GM12878 (cell line): ENCODE data around the gene TNNT2. TPM values are rescaled to one million over a fixed set of nuclear protein-coding genes. Genes with fewer than 3 reads are reported as not detected.

Experiments used
- ATAC-seq: fragments of 200-7000 bp; cut with Tn5 transposase; 3 replicates; pipeline ENCODE4 v1.9.1; 2020; ENCODE audit warnings: mild to moderate bottlenecking, moderate library complexity
- BruUV-seq: library from RNA; stranded (reverse); fragments of 400-500 nt; replicated peaks from 2 replicates; lab custom pipeline; 2021; lab: Mats Ljungman, UMichigan
- CTCF ChIA-PET: fragments of 300-600 bp; sonication (Branson Sonifier 250); formaldehyde crosslinking; extraction: SDS; loops from one replicate; lab custom pipeline; 2021; ENCODE audit warnings: inconsistent platforms; lab: Yijun Ruan, JAX
- POLR2A ChIA-PET: fragments of 350-600 bp; formaldehyde crosslinking; extraction: SDS; loops from one replicate; lab custom pipeline; 2021; ENCODE audit warnings: inconsistent platforms; lab: Charles Lee
- RAD21 ChIA-PET: fragments of 300-600 bp; sonication (Branson Sonifier 250); formaldehyde crosslinking; loops from one replicate; lab custom pipeline; 2023; ENCODE audit warnings: antibody characterized with exemption; ENCODE audit not compliant: unreplicated experiment; lab: Charles Lee
- SMC1A ChIA-PET: fragments of 300-600 bp; sonication (Branson Sonifier 250); formaldehyde crosslinking; loops from one replicate; lab custom pipeline; 2023; ENCODE audit not compliant: unreplicated experiment, uncharacterized antibody; lab: Charles Lee
- DNase-seq: peaks from one replicate; pipeline ENCODE4 v3.0.0-alpha.2; 2011; ENCODE audit warnings: low read depth, low spot score
- FAIRE-seq: peaks from 3 replicates; lab custom pipeline; 2011; peaks lifted over from hg19 to GRCh38; lab: Jason Lieb, UNC
- H2AFZ ChIP-seq: 2 replicates; pipeline ENCODE4 v1.6.0; 2011; ENCODE audit warnings: low read depth, low read length, control low read depth; ENCODE audit not compliant: control insufficient read depth
- H3K27ac ChIP-seq: 2 replicates; pipeline ENCODE4 v1.5.1; 2011; ENCODE audit warnings: control low read depth; ENCODE audit not compliant: control insufficient read depth, insufficient read depth
- H3K27me3 ChIP-seq, 2 experiments: replicated peaks in 1 of 2; 2 replicates each; pipeline versions ENCODE4 v1.6.0 to v1.6.1; 2011; ENCODE audit warnings: low read length in 1 of 2; ENCODE audit not compliant: control insufficient read depth in 2 of 2, insufficient read depth in 2 of 2
- H3K36me3 ChIP-seq, 2 experiments: 2 replicates each; pipeline ENCODE4 v1.5.1; 2011; ENCODE audit warnings: low read length in 1 of 2; ENCODE audit not compliant: control insufficient read depth in 2 of 2, insufficient read depth in 2 of 2
- H3K4me1 ChIP-seq: 2 replicates; pipeline ENCODE4 v1.6.1; 2011; ENCODE audit warnings: mild to moderate bottlenecking, low read length, moderate library complexity, mixed read lengths; ENCODE audit not compliant: control insufficient read depth, insufficient read depth
- H3K4me2 ChIP-seq: 2 replicates; pipeline ENCODE4 v1.6.0; 2011; ENCODE audit warnings: control low read depth; ENCODE audit not compliant: control insufficient read depth, insufficient read depth
- H3K4me3 ChIP-seq: fragments of 200-600 bp; sonication (generic); 2 replicates; pipeline ENCODE4 v1.5.1; 2016
- H3K79me2 ChIP-seq: 2 replicates; pipeline ENCODE4 v1.6.0; 2011; ENCODE audit warnings: low read length; ENCODE audit not compliant: control insufficient read depth, insufficient read depth
- H3K9ac ChIP-seq: 2 replicates; pipeline ENCODE4 v1.8.0; 2011; ENCODE audit warnings: low read length, control low read depth, mixed read lengths; ENCODE audit not compliant: control insufficient read depth, insufficient read depth
- H3K9me3 ChIP-seq: replicated peaks from 3 replicates; pipeline ENCODE4 v1.5.1; 2011; ENCODE audit warnings: mild to moderate bottlenecking, low read length; ENCODE audit not compliant: control insufficient read depth, insufficient read depth
- H4K20me1 ChIP-seq: 2 replicates; pipeline ENCODE4 v1.6.0; 2011; ENCODE audit not compliant: control insufficient read depth, insufficient read depth
- ASH2L ChIP-seq: fragments of 300-600, 200-600 bp; sonication (generic); IDR thresholded peaks from 2 replicates; pipeline ENCODE4 v1.6.1; 2017; ENCODE audit warnings: low read depth, mild to moderate bottlenecking, borderline replicate concordance
- CHD1 ChIP-seq: IDR thresholded peaks from 2 replicates; pipeline ENCODE4 v1.6.1; 2012; ENCODE audit warnings: low read depth, low read length, improper control_type of control experiment
- DPF2 ChIP-seq: fragments of 450-650 bp; IDR thresholded peaks from 2 replicates; pipeline ENCODE4 v1.6.1; 2017; ENCODE audit warnings: mild to moderate bottlenecking
- IKZF2 ChIP-seq, 2 experiments: fragments of 450-650 bp; IDR thresholded peaks; 2 replicates each; pipeline ENCODE4 v1.6.1; 2017; ENCODE audit warnings: mild to moderate bottlenecking in 2 of 2, moderate library complexity in 2 of 2
- MEF2B ChIP-seq: fragments of 450-650 bp; IDR thresholded peaks from 2 replicates; pipeline ENCODE4 v1.6.1; 2018; ENCODE audit warnings: mild to moderate bottlenecking, moderate library complexity; ENCODE audit not compliant: partially characterized antibody, poor library complexity, severe bottlenecking
- SP1 ChIP-seq: IDR thresholded peaks from one replicate; pipeline ENCODE4 v1.6.1; 2011; ENCODE audit warnings: low read depth, low read length
- ZSCAN29 ChIP-seq: fragments of 450-650 bp; IDR thresholded peaks from 2 replicates; pipeline ENCODE4 v1.6.1; 2017; ENCODE audit warnings: mild to moderate bottlenecking, moderate library complexity
- WGBS: methylation state at CpG from one replicate; pipeline ENCODE4 v1.1.6; 2016; ENCODE audit warnings: low lambda C conversion rate; ENCODE audit not compliant: insufficient replicate concordance, insufficient coverage; ENCODE audit errors: missing lambda C conversion rate; 5-methylcytosine and 5-hydroxymethylcytosine counted together
- in situ Hi-C: fragments of 300-500 bp; cut with MboI; formaldehyde crosslinking; loops from 9 replicates; pipeline ENCODE4 v1.14.3; 2018; ENCODE audit warnings: mixed read lengths
- intact Hi-C: fragments of 100-400 bp; cut with micrococcal nuclease; formaldehyde crosslinking; loops from one replicate; pipeline ENCODE4 v1.14.2; 2022; ENCODE audit not compliant: unreplicated experiment
- polyA plus RNA-seq, 11 experiments: library from polyadenylated mRNA; depleted of rRNA in 4 of 11; unstranded in 6 of 11; stranded (reverse) in 5 of 11; fragments of >200 nt; fragmentation: Nextera tagmentation in 4 of 11; fragmentation: Illumina TruSeq in 1 of 11; extraction: Ambion mirVana in 4 of 11; extraction: Trizol in 1 of 11; gene quantifications; 1 replicate in 1 of 11; 2 replicates in 10 of 11; pipeline versions ENCODE4 v1.2.1 to v1.2.3, GENCODE V29; 2011 to 2016; ENCODE audit warnings: inconsistent platforms in 2 of 11, missing spikeins in 2 of 11, low read depth in 1 of 11
- total RNA-seq, 4 experiments: library from RNA; depleted of rRNA in 3 of 4; stranded (reverse); fragments of >200 nt in 3 of 4; fragmentation: Illumina TruSeq in 1 of 4; extraction: Trizol in 1 of 4; gene quantifications; 2 replicates each; pipeline versions ENCODE4 v1.2.1 to v1.2.3, GENCODE V29; 2013 to 2021
- TF ChIP-seq, protein P1 (sequence below): fragments of 450-650 bp; IDR thresholded peaks from 2 replicates; pipeline ENCODE4 v1.6.1; 2017; ENCODE audit warnings: mild to moderate bottlenecking, moderate library complexity
- TF ChIP-seq, protein P2 (sequence below): fragments of 450-650 bp; formaldehyde crosslinking; IDR thresholded peaks from 2 replicates; pipeline ENCODE4 v1.5.0; 2022; ENCODE audit warnings: mild to moderate bottlenecking, missing genetic modification characterization

Gene TNNT2
- total and polyA plus RNA-seq, 10 of the 15 experiments (the other 5 are each of a cell fraction or from before 2014, with no cell fraction given): 2.2 TPM; not detected in 9

DNA sequence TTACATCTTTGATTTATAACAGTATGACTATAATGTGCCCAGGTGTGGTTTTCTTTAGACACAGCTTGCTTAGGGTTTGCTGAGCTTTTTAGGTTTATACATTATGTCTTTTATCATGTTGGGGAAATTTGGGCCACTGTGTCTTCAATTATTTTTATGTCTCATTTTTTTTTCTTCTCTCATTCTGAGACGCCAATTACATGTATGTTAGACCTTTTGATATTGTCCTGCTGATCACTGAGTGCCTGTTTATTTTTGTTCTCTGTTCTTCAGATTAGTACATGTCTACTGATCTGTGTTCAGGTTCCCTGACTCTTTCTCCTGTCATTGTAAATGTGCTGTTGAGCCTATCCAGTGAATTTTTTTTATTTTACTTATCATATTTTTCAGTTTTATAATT is 36.1 kb downstream of the TNNT2 start (continued):
- TF ChIP-seq, protein P1, sequence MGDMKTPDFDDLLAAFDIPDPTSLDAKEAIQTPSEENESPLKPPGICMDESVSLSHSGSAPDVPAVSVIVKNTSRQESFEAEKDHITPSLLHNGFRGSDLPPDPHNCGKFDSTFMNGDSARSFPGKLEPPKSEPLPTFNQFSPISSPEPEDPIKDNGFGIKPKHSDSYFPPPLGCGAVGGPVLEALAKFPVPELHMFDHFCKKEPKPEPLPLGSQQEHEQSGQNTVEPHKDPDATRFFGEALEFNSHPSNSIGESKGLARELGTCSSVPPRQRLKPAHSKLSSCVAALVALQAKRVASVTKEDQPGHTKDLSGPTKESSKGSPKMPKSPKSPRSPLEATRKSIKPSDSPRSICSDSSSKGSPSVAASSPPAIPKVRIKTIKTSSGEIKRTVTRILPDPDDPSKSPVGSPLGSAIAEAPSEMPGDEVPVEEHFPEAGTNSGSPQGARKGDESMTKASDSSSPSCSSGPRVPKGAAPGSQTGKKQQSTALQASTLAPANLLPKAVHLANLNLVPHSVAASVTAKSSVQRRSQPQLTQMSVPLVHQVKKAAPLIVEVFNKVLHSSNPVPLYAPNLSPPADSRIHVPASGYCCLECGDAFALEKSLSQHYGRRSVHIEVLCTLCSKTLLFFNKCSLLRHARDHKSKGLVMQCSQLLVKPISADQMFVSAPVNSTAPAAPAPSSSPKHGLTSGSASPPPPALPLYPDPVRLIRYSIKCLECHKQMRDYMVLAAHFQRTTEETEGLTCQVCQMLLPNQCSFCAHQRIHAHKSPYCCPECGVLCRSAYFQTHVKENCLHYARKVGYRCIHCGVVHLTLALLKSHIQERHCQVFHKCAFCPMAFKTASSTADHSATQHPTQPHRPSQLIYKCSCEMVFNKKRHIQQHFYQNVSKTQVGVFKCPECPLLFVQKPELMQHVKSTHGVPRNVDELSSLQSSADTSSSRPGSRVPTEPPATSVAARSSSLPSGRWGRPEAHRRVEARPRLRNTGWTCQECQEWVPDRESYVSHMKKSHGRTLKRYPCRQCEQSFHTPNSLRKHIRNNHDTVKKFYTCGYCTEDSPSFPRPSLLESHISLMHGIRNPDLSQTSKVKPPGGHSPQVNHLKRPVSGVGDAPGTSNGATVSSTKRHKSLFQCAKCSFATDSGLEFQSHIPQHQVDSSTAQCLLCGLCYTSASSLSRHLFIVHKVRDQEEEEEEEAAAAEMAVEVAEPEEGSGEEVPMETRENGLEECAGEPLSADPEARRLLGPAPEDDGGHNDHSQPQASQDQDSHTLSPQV: no peak

DNA sequence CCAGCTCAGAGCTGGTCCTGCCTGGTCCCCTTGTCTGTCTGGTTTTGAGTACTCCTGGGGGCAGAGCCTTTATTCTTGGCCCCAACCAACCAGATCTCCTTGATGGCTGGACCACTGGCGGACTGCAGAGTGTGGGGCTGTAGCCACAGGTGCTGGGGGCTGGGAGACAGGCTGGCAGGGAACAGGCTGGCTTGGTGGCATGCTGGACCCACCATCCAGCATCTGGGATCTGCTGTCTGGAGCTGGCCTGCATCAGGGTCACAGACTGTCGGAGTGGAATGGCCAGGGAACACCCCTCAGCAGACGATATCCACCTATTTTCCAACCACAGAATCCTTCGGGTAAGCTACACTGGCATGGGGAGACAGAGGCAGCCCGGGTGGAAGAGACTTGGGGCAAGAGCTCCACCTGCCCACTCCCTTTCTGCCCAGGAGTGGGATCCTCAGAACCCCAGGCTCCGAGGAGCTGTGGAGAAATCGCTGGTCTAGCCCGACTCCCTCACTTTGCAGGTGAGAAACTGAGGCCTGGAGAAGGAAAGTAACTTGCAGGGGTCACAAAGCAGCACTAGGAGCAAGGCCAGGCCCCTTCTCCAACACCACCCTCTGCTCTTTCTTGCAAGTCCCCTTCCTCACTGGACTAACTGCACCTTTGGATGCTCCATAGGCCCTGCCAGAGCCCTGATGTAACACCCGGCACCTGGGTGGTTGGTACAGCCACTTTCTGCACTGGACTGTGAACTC is 40.6 kb downstream of the TNNT2 start:
- SMC1A ChIA-PET: no interaction called here
- H3K9ac ChIP-seq: no peak overlapping the region
- no peaks in the 10 kb centered on the region for H3K36me3 ChIP-seq
- no peak overlapping the region for H3K4me3 ChIP-seq
- no peak overlapping the region for H3K27ac ChIP-seq
- FAIRE-seq (no peak), DNase-seq (no peak), ATAC-seq (no peak)
- CTCF ChIA-PET: interaction anchor here (0.9 kb wide), 1 partner anchor 9 kb away, joined by 3 read pairs; no protein-coding TSS in a partner anchor
- RAD21 ChIA-PET: no interaction called here
- no TSS peak for BruUV-seq
- H3K27me3 ChIP-seq: peaks cover 0 to 2% of the 10 kb centered on the region in 2 experiments; a peak in 3 of 4 replicates
- POLR2A ChIA-PET: interaction anchor here (0.6 kb wide), 1 partner anchor 232 kb away, joined by 3 read pairs; no protein-coding TSS in a partner anchor
- in situ Hi-C loops: no loop called here
- H2AFZ ChIP-seq: no peak overlapping the region
- 8% methylated on average over 9 of the region's 9 CpGs for WGBS
- no peaks in the 10 kb centered on the region for H4K20me1 ChIP-seq
- no peaks in the 10 kb centered on the region for H3K4me1 ChIP-seq
- no peaks in the 10 kb centered on the region for H3K79me2 ChIP-seq
- no peak for TF ChIP-seq ZSCAN29
- no peak for TF ChIP-seq IKZF2 (IDR thresholded peaks at IDR 0.05)
- TF ChIP-seq ASH2L: no peak
- no peak for TF ChIP-seq MEF2B
- TF ChIP-seq SP1: no peak
- TF ChIP-seq, protein P2, sequence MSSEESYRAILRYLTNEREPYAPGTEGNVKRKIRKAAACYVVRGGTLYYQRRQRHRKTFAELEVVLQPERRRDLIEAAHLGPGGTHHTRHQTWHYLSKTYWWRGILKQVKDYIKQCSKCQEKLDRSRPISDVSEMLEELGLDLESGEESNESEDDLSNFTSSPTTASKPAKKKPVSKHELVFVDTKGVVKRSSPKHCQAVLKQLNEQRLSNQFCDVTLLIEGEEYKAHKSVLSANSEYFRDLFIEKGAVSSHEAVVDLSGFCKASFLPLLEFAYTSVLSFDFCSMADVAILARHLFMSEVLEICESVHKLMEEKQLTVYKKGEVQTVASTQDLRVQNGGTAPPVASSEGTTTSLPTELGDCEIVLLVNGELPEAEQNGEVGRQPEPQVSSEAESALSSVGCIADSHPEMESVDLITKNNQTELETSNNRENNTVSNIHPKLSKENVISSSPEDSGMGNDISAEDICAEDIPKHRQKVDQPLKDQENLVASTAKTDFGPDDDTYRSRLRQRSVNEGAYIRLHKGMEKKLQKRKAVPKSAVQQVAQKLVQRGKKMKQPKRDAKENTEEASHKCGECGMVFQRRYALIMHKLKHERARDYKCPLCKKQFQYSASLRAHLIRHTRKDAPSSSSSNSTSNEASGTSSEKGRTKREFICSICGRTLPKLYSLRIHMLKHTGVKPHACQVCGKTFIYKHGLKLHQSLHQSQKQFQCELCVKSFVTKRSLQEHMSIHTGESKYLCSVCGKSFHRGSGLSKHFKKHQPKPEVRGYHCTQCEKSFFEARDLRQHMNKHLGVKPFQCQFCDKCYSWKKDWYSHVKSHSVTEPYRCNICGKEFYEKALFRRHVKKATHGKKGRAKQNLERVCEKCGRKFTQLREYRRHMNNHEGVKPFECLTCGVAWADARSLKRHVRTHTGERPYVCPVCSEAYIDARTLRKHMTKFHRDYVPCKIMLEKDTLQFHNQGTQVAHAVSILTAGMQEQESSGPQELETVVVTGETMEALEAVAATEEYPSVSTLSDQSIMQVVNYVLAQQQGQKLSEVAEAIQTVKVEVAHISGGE (CRISPR knock-in tag): no peak
- no peak for TF ChIP-seq DPF2
- no peak for TF ChIP-seq CHD1
- TF ChIP-seq, protein P1: no peak
- TF ChIP-seq, all 136 proteins: peak for 0
- no peak overlapping the region for H3K4me2 ChIP-seq
- no peaks in the 10 kb centered on the region; the same call in 2 of the 3 replicates for H3K9me3 ChIP-seq
- intact Hi-C loops: no loop called here
